ENCODE data around the gene HPS5.
"Not testable (repeated sequence)": the region's sequence is repeated elsewhere in the genome, so short reads cannot be mapped to it uniquely, and the experiment has no call there.

The HPS5 gene

GRCh38 chr11:18270102-18270501 is 51.8 kb downstream of the HPS5 start:
- no peak for DNase-seq

GRCh38 chr11:18269252-18269651 is 52.7 kb downstream of the HPS5 start:
- not testable (repeated sequence) for DNase-seq

GRCh38 chr11:18267335-18268133 is 54.4 kb downstream of the HPS5 start:
- DNase-seq: not testable (repeated sequence)

- DNase-seq: no peak
These were observed 56.0 kb downstream of the HPS5 start, which contains the start of gene SAA1 for GRCh38 chr11:18265949-18266348. Gene SAA1 (plus strand): TSS chr11:18266264. CDS start chr11:18266888, 624 bp downstream.

- no peak for DNase-seq
These were observed 57.0 kb downstream of the HPS5 start for GRCh38 chr11:18264677-18265555.

GRCh38 chr11:18264035-18264434 is 57.9 kb downstream of the HPS5 start:
- DNase-seq: no peak

- DNase-seq: not testable (repeated sequence)
These were observed 59.1 kb downstream of the HPS5 start for GRCh38 chr11:18262681-18263350.

GRCh38 chr11:18261721-18262120 is 60.2 kb downstream of the HPS5 start:
- DNase-seq: no peak

GRCh38 chr11:18259259-18259658 is 62.7 kb downstream of the HPS5 start:
- DNase-seq: no peak

GRCh38 chr11:18254781-18255361 is 67.1 kb downstream of the HPS5 start:
- DNase-seq: no peak

- no peak for DNase-seq
These were observed 68.1 kb downstream of the HPS5 start for GRCh38 chr11:18253778-18254338.

- DNase-seq: no peak
These were observed 68.7 kb downstream of the HPS5 start for GRCh38 chr11:18253233-18253632.

- no peak for DNase-seq
These were observed 73.4 kb downstream of the HPS5 start, which contains the start of gene SAA2 for GRCh38 chr11:18248561-18248960. Gene SAA2 (minus strand): TSS chr11:18248668. CDS start chr11:18248011, 657 bp downstream.

- not testable (repeated sequence) for DNase-seq
These were observed 74.8 kb downstream of the HPS5 start for GRCh38 chr11:18247191-18247581.

- not testable (repeated sequence) for DNase-seq
These were observed 75.4 kb downstream of the HPS5 start for GRCh38 chr11:18246379-18247190.

- no peak for DNase-seq
These were observed 76.5 kb downstream of the HPS5 start for GRCh38 chr11:18245396-18245795.

- DNase-seq: peak; percentile 18 to 68
These were observed 78.1 kb downstream of the HPS5 start for GRCh38 chr11:18243783-18244362.

GRCh38 chr11:18239655-18240054 is 82.3 kb downstream of the HPS5 start:
- DNase-seq: no peak

- no peak for DNase-seq
These were observed 85.1 kb downstream of the HPS5 start, which contains the start of gene SAA4 for GRCh38 chr11:18236664-18237356. Gene SAA4 (minus strand): TSS chr11:18236802. CDS start chr11:18235926, 876 bp downstream.

All from NCI-H446 (cell line).